ENCODE data around the gene EHD4. TPM values are rescaled to one million over a fixed set of nuclear protein-coding genes. Genes with fewer than 3 reads are reported as not detected.

The EHD4 gene
- total RNA-seq, 6 experiments from 2014 or later = 14.1 to 21.8 (median 18.1) TPM

- Mint-ChIP-seq H3K4me1 (ENCODE audit: low read depth) (no peaks in the 10 kb centered on the region), H3K9me3 (no peaks in the 10 kb centered on the region), H3K27ac (no peak overlapping the region), H3K4me3 (no peak overlapping the region), H3K36me3 (ENCODE audit: low read depth) (no peaks in the 10 kb centered on the region), H3K27me3 (ENCODE audit: insufficient read depth) (peaks cover 52% of the 10 kb centered on the region)
- TF ChIP-seq CTCF (IDR thresholded peaks at IDR 0.05) = no peak
- no peak for DNase-seq
Measured at GRCh38 chr15:41999290-42000285, 27.2 kb upstream of the EHD4 start.

GRCh38 chr15:41997845-41998244, 25.5 kb upstream of the EHD4 start:
- TF ChIP-seq CTCF (IDR thresholded peaks at IDR 0.05) = no peak
- no peak overlapping the region for H3K4me3 Mint-ChIP-seq
- H3K36me3 Mint-ChIP-seq (ENCODE audit: low read depth) = no peaks in the 10 kb centered on the region
- DNase-seq = no peak
- no peaks in the 10 kb centered on the region for H3K4me1 Mint-ChIP-seq (ENCODE audit: low read depth)
- no peaks in the 10 kb centered on the region for H3K9me3 Mint-ChIP-seq
- H3K27me3 Mint-ChIP-seq (ENCODE audit: insufficient read depth) = peaks cover 39% of the 10 kb centered on the region
- H3K27ac Mint-ChIP-seq = no peak overlapping the region

DNA sequence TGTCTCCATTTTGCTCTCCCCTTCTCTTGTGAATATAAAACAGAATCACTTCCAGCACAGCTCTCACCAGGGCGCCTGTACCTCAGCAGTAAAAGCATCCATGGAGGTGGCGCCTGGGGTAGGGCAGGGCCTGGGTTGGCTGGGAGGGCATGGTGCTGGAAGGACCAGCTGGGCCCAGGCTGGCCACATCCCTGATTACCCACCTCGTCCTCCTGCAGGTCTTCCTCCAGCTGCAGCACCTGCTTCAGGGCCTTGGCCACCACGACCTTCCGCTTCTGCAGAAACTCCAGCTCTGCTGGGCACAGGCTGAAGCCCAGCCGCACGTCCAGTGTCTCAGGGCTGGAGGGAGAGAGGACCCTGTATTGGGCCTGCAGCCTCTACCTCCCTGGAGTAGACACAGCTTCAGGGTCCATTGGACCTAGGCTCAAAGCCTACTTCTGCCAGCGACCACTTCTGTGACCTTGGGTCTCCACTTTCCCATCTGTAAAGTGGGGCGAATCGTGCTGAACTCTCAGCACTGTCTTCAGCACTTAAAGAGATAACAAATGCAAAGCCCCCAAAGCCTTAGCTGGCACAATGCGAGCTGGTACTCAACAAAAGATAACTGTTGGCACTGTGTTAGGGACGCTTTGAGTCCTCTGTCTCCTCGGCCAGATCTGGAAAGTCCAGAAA, 24.7 kb upstream of the EHD4 start:
- Mint-ChIP-seq H3K4me1 (ENCODE audit: low read depth) (no peaks in the 10 kb centered on the region), H3K27ac (no peak overlapping the region), H3K4me3 (no peak overlapping the region), H3K9me3 (no peaks in the 10 kb centered on the region), H3K36me3 (ENCODE audit: low read depth) (no peaks in the 10 kb centered on the region), H3K27me3 (ENCODE audit: insufficient read depth) (peaks cover 31% of the 10 kb centered on the region)
- no peak for DNase-seq
- TF ChIP-seq CTCF (IDR thresholded peaks at IDR 0.05) = no peak

DNA sequence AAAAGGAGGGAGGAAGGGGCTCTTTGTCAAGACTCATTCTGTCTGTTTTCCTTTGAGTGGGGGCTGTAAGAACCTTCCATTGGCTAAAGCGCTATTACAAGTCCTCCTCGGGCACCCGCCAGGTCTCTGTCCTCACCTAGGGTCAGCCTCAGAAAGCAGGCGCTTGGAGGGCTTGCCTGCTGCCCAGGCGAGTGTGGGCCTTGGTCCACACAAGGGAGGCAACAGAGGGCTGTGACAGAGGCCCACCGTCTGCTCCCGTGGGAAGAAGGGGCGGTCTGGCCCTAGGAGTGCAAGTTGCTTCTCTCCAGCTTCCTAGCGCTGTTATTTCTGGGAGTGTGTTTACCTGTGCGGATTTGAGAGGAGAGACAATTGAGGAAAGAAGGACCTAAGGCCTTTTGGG, 24.0 kb upstream of the EHD4 start:
- H3K9me3 Mint-ChIP-seq = no peaks in the 10 kb centered on the region
- H3K27me3 Mint-ChIP-seq (ENCODE audit: insufficient read depth) = peaks cover 28% of the 10 kb centered on the region
- H3K36me3 Mint-ChIP-seq (ENCODE audit: low read depth) = no peaks in the 10 kb centered on the region
- H3K27ac Mint-ChIP-seq = no peak overlapping the region
- no peak for TF ChIP-seq CTCF (IDR thresholded peaks at IDR 0.05)
- no peak overlapping the region for H3K4me3 Mint-ChIP-seq
- no peak for DNase-seq
- H3K4me1 Mint-ChIP-seq (ENCODE audit: low read depth) = no peaks in the 10 kb centered on the region

GRCh38 chr15:41995476-41995855, 23.1 kb upstream of the EHD4 start:
- Mint-ChIP-seq H3K9me3 (no peaks in the 10 kb centered on the region), H3K27ac (no peak overlapping the region), H3K27me3 (ENCODE audit: insufficient read depth) (peaks cover 29% of the 10 kb centered on the region), H3K4me3 (no peak overlapping the region), H3K36me3 (ENCODE audit: low read depth) (no peaks in the 10 kb centered on the region), H3K4me1 (ENCODE audit: low read depth) (no peaks in the 10 kb centered on the region)
- DNase-seq = no peak
- no peak for TF ChIP-seq CTCF (IDR thresholded peaks at IDR 0.05)

All from HFFc6 (cell line).